HepG2 (cell line): Measurements from ENCODE around the gene IL1RAPL1. TPM values are rescaled to one million over a fixed set of nuclear protein-coding genes. Genes with fewer than 3 reads are reported as not detected.

Experiments used
- ATAC-seq: fragments of 200-7000 bp; cut with Tn5 transposase; 3 replicates; pipeline ENCODE4 v1.9.1; 2020; ENCODE audit warnings: mild to moderate bottlenecking, moderate library complexity
- BruUV-seq: library from RNA; stranded (reverse); fragments of 400-500 nt; replicated peaks from 2 replicates; lab custom pipeline; 2021; lab: Mats Ljungman, UMichigan
- CTCF ChIA-PET: fragments of 300-600 bp; formaldehyde crosslinking; extraction: SDS; loops from one replicate; lab custom pipeline; 2021; ENCODE audit warnings: low total read pairs, inconsistent platforms, low intra/inter-chr PET ratio; lab: Yijun Ruan, JAX
- POLR2A ChIA-PET: fragments of 350-600 bp; sonication (Branson Sonifier 250); formaldehyde crosslinking; loops from one replicate; lab custom pipeline; 2020; ENCODE audit warnings: antibody characterized with exemption, inconsistent platforms; lab: Yijun Ruan, JAX
- DNase-seq: peaks from one replicate; pipeline ENCODE4 v3.0.0-alpha.2; 2015; ENCODE audit warnings: low spot score
- FAIRE-seq: peaks from 3 replicates; lab custom pipeline; 2011; peaks lifted over from hg19 to GRCh38; lab: Jason Lieb, UNC
- H2AFZ ChIP-seq: one replicate; pipeline ENCODE4 v1.6.1; 2011; ENCODE audit warnings: low read length, inconsistent platforms
- H3K27ac ChIP-seq: fragments of 300-600 bp; 3 replicates; pipeline ENCODE4 v1.8.0; 2011; ENCODE audit warnings: mixed run types, mild to moderate bottlenecking, mixed read lengths, low read length, inconsistent platforms; ENCODE audit not compliant: insufficient read depth; ENCODE audit errors: extremely low read length
- H3K27me3 ChIP-seq, 2 experiments: fragments of 200-600 bp in 1 of 2; 2 replicates in 1 of 2; 3 replicates in 1 of 2; pipeline versions ENCODE4 v1.6.0 to v1.8.0; 2011; ENCODE audit warnings: low read length in 2 of 2, mild to moderate bottlenecking in 2 of 2, moderate library complexity in 2 of 2, inconsistent platforms in 1 of 2; ENCODE audit not compliant: insufficient read depth in 2 of 2, control insufficient read depth in 1 of 2
- H3K36me3 ChIP-seq, 2 experiments: fragments of 200-600 bp in 1 of 2; replicated peaks in 1 of 2; 2 replicates in 1 of 2; 3 replicates in 1 of 2; pipeline versions ENCODE4 v1.5.1 to v1.8.0; 2011; ENCODE audit warnings: low read length in 2 of 2, inconsistent platforms in 1 of 2; ENCODE audit not compliant: insufficient read depth in 2 of 2, control insufficient read depth in 1 of 2
- H3K4me1 ChIP-seq: 2 replicates; pipeline ENCODE4 v1.5.1; 2012; ENCODE audit warnings: low read length, inconsistent platforms; ENCODE audit not compliant: insufficient read depth
- H3K4me2 ChIP-seq: 2 replicates; pipeline ENCODE4 v1.6.0; 2011; ENCODE audit warnings: low read depth, low read length, inconsistent platforms
- H3K4me3 ChIP-seq, 3 experiments: fragments of 200-600 bp in 1 of 3; sonication (generic), shearing (Covaris generic) in 1 of 3; replicated peaks in 1 of 3; 2 replicates each; pipeline ENCODE4 v1.5.1; 2011 to 2016; ENCODE audit warnings: low read length in 3 of 3, inconsistent platforms in 2 of 3, low read depth in 2 of 3, mild to moderate bottlenecking in 2 of 3, control low read depth in 1 of 3, mixed read lengths in 1 of 3; ENCODE audit not compliant: insufficient read depth in 1 of 3
- H3K79me2 ChIP-seq: one replicate; pipeline ENCODE4 v1.6.1; 2011; ENCODE audit warnings: low read length, inconsistent platforms; ENCODE audit not compliant: insufficient read depth
- H3K9ac ChIP-seq: 2 replicates; pipeline ENCODE4 v1.6.0; 2011; ENCODE audit warnings: mild to moderate bottlenecking, low read depth, low read length, inconsistent platforms; ENCODE audit not compliant: insufficient read depth
- H3K9me3 ChIP-seq: 2 replicates; pipeline ENCODE4 v1.5.1; 2012; ENCODE audit warnings: mild to moderate bottlenecking, low read length
- H4K20me1 ChIP-seq: 2 replicates; pipeline ENCODE4 v1.6.0; 2011; ENCODE audit warnings: inconsistent platforms, mild to moderate bottlenecking, low read length, moderate library complexity; ENCODE audit not compliant: insufficient read depth
- ARNTL ChIP-seq: sonication (generic); formaldehyde crosslinking; IDR thresholded peaks from 2 replicates; pipeline ENCODE4 v1.4.0; 2020; ENCODE audit warnings: mild to moderate bottlenecking, missing genetic modification reagents
- CERS6 ChIP-seq: sonication (generic); formaldehyde crosslinking; IDR thresholded peaks from 2 replicates; pipeline ENCODE4 v1.5.0; 2020; ENCODE audit warnings: missing genetic modification reagents
- E2F5 ChIP-seq: sonication (generic); formaldehyde crosslinking; conservative IDR thresholded peaks from 2 replicates; pipeline ENCODE4 v1.4.0; 2020; ENCODE audit warnings: missing genetic modification reagents
- EZH2 ChIP-seq: conservative IDR thresholded peaks from 2 replicates; pipeline ENCODE4 v1.6.1; 2012; ENCODE audit warnings: mild to moderate bottlenecking, low read depth, low read length, moderate library complexity
- KDM2A ChIP-seq: sonication (generic); formaldehyde crosslinking; IDR thresholded peaks from 2 replicates; pipeline ENCODE4 v1.4.0; 2020; ENCODE audit warnings: low read depth, missing genetic modification reagents, borderline replicate concordance
- MTF1 ChIP-seq: sonication (generic); formaldehyde crosslinking; IDR thresholded peaks from 2 replicates; pipeline ENCODE4 v1.5.0; 2020; ENCODE audit warnings: missing genetic modification reagents
- PAX8 ChIP-seq: sonication (generic); formaldehyde crosslinking; IDR thresholded peaks from 2 replicates; pipeline ENCODE4 v1.8.0; 2022; ENCODE audit warnings: mild to moderate bottlenecking, missing genetic modification reagents, borderline replicate concordance
- RFXAP ChIP-seq: sonication (generic); formaldehyde crosslinking; IDR thresholded peaks from 2 replicates; pipeline ENCODE4 v1.4.0; 2020; ENCODE audit warnings: missing genetic modification reagents, borderline replicate concordance
- ZIK1 ChIP-seq: sonication (generic); formaldehyde crosslinking; IDR thresholded peaks from 2 replicates; pipeline ENCODE4 v1.5.0; 2020; ENCODE audit warnings: mild to moderate bottlenecking, low read depth, missing genetic modification reagents, borderline replicate concordance
- ZNF414 ChIP-seq: sonication (generic); formaldehyde crosslinking; IDR thresholded peaks from 2 replicates; pipeline ENCODE4 v1.5.0; 2020; ENCODE audit warnings: missing genetic modification reagents
- ZNF703 ChIP-seq: sonication (generic); formaldehyde crosslinking; IDR thresholded peaks from 2 replicates; pipeline ENCODE4 v1.5.1; 2020; ENCODE audit warnings: missing genetic modification reagents, mild to moderate bottlenecking, moderate library complexity, borderline replicate concordance
- WGBS: methylation state at CpG from one replicate; pipeline ENCODE4 v1.1.6; 2017; ENCODE audit warnings: low lambda C conversion rate; 5-methylcytosine and 5-hydroxymethylcytosine counted together
- in situ Hi-C: cut with HindIII; loops from 2 replicates; pipeline ENCODE4 v1.10.0; 2017; ENCODE audit warnings: low pct_unique_long_range_greater_than_20kb; ENCODE audit not compliant: extremely low pct_ligation_motif_present
- intact Hi-C: fragments of 100-400 bp; cut with micrococcal nuclease; formaldehyde crosslinking; loops from one replicate; pipeline ENCODE4 v1.10.0; 2022; ENCODE audit not compliant: unreplicated experiment
- polyA plus RNA-seq, 8 experiments: library from polyadenylated mRNA; depleted of rRNA in 3 of 8; stranded (reverse) in 7 of 8; unstranded in 1 of 8; fragments of >200 nt; fragmentation: Illumina TruSeq in 4 of 8; extraction: Trizol in 4 of 8; gene quantifications; 2 replicates each; pipeline versions ENCODE4 v1.2.1 to v1.2.3, GENCODE V29; 2011 to 2016; ENCODE audit warnings: low read depth in 4 of 8, missing spikeins in 1 of 8, mixed read lengths in 1 of 8; ENCODE audit not compliant: insufficient read depth in 1 of 8
- total RNA-seq, 5 experiments: library from RNA; depleted of rRNA; stranded (reverse); fragments of >200 nt; fragmentation: Illumina TruSeq; extraction: Trizol; gene quantifications; 2 replicates each; pipeline ENCODE4 v1.2.3, GENCODE V29; 2016; ENCODE audit warnings: low read depth in 1 of 5

Gene IL1RAPL1
- total and polyA plus RNA-seq, 2 of the 13 experiments (the other 11 are each of a cell fraction or from before 2014, with no cell fraction given): 0.04 TPM; not detected in 1

- ChIA-PET POLR2A (no interaction called here), CTCF (no interaction called here)
- no peaks in the 10 kb centered on the region for H3K36me3 ChIP-seq
- DNase-seq (no peak), ATAC-seq (no peak), FAIRE-seq (no peak)
- 0% methylated on average over 1 of the region's 1 CpG for WGBS
- intact Hi-C loops: no loop called here
- no peaks in the 10 kb centered on the region for H3K79me2 ChIP-seq
- no peaks in the 10 kb centered on the region for H4K20me1 ChIP-seq
- H3K9me3 ChIP-seq: peaks cover 10% of the 10 kb centered on the region; the same call in 1 of the 2 replicates
- H3K9ac ChIP-seq: no peak overlapping the region
- no peak overlapping the region for H3K4me3 ChIP-seq
- no peak overlapping the region for H2AFZ ChIP-seq
- TF ChIP-seq RFXAP (CRISPR knock-in tag) (no peak), MTF1 (CRISPR knock-in tag) (no peak), ARNTL (CRISPR knock-in tag) (no peak), KDM2A (CRISPR knock-in tag) (no peak), ZIK1 (CRISPR knock-in tag) (no peak), E2F5 (CRISPR knock-in tag) (no peak), PAX8 (no peak), ZNF414 (CRISPR knock-in tag) (no peak), ZNF703 (no peak), CERS6 (no peak), EZH2 (no peak)
- H3K4me1 ChIP-seq: no peaks in the 10 kb centered on the region
- no peaks in the 10 kb centered on the region for H3K27me3 ChIP-seq
- in situ Hi-C loops: no loop called here
- no TSS peak for BruUV-seq
- H3K4me2 ChIP-seq: no peak overlapping the region
- H3K27ac ChIP-seq: no peak overlapping the region
Measured at GRCh38 chrX:29254515-29254914, 667.3 kb downstream of the IL1RAPL1 start.
